Measurements from ENCODE around the gene POU2F1. TPM values are rescaled to one million over a fixed set of nuclear protein-coding genes. Genes with fewer than 3 reads are reported as not detected.

POU2F1 gene
- total and polyA plus RNA-seq, 2 donors (not counting 3 experiments of a cell fraction or from before 2014, with no cell fraction given) = 6.0 to 12.9 TPM

DNA sequence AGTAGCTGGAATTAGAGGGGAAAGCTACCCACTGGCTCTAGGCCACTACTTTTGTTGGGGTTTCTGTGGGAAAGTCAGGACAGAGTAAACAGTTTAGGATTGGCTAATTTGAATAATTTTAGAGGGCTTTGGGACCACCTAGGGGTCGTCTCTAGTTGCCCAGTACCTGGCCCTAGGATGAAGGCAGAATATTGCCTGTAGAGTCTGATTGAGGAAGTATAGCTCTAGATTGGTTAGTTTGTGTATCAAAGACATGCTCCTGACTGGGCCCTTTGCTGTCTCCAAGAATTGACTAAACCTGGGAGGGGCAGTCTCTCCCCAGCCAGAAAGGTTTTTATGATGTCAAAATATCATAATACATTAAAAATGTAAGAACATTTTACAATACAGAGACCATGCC is 142.0 kb downstream of the POU2F1 start:
- CTCF ChIA-PET = no interaction called here
- intact Hi-C loops (cut with micrococcal nuclease) = no loop called here
- H2AFZ ChIP-seq (ENCODE audit: low read depth, low read length) = no peak overlapping the region
- H3K4me3 ChIP-seq (replicated peaks in 1 of 3; ENCODE audit: insufficient read depth in 1 of 3, low read depth in 1 of 3, low read length in 3 of 3) = no peak overlapping the region
- POLR2A ChIA-PET = no interaction called here
- no peak for DNase-seq (ENCODE audit: low read depth, low spot score)
- no peak overlapping the region for H3K4me2 ChIP-seq (ENCODE audit: insufficient read depth, low read length)
- H3K79me2 ChIP-seq (ENCODE audit: control insufficient read depth, insufficient read depth, low read length) = peaks cover 5% of the 10 kb centered on the region
- no peaks in the 10 kb centered on the region for H3K36me3 ChIP-seq (ENCODE audit: control insufficient read depth in 2 of 2, extremely low read depth in 1 of 2, insufficient read depth in 2 of 2, low read length in 2 of 2)
- peaks cover 3% of the 10 kb centered on the region for H4K20me1 ChIP-seq (replicated peaks; ENCODE audit: control insufficient read depth, extremely low read depth, insufficient read depth, low read length)
- FAIRE-seq = no peak
- dilution Hi-C loops (cut with MboI; ENCODE audit: extremely low pct_ligation_motif_present, low sequenced_read_pairs) = no loop called here
- H3K9me1 ChIP-seq (replicated peaks; ENCODE audit: control insufficient read depth, extremely low read depth, insufficient read depth, low read length) = no peaks in the 10 kb centered on the region
- no peak overlapping the region for H3K27ac ChIP-seq (ENCODE audit: insufficient read depth, low read depth, low read length)
- no peaks in the 10 kb centered on the region for H3K27me3 ChIP-seq (ENCODE audit: control insufficient read depth in 2 of 2, insufficient read depth in 2 of 2, low read length in 2 of 2)
- no peak overlapping the region for H3K9ac ChIP-seq (replicated peaks; ENCODE audit: extremely low read depth, insufficient read depth, low read length)
- no TSS peak for BruUV-seq (replicated peaks)
- no peaks in the 10 kb centered on the region for H3K4me1 ChIP-seq (ENCODE audit: control insufficient read depth, extremely low read depth, insufficient read depth, low read length)
- H3K9me3 ChIP-seq (replicated peaks; ENCODE audit: control insufficient read depth, insufficient read depth, low read length) = no peaks in the 10 kb centered on the region
- no peak for TF ChIP-seq GATA2 (IDR thresholded peaks at IDR 0.05; ENCODE audit: insufficient read depth, insufficient read length, low read depth, low read length)
- no peak for TF ChIP-seq JUN (IDR thresholded peaks at IDR 0.05; ENCODE audit: borderline replicate concordance, insufficient read depth, insufficient read length, low read depth)
- TF ChIP-seq, protein P1, sequence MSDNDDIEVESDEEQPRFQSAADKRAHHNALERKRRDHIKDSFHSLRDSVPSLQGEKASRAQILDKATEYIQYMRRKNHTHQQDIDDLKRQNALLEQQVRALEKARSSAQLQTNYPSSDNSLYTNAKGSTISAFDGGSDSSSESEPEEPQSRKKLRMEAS (IDR thresholded peaks at IDR 0.05; ENCODE audit: insufficient read depth, insufficient read length) = no peak
- no peak for TF ChIP-seq MYC (IDR thresholded peaks at IDR 0.05; ENCODE audit: low read depth, low read length)
- TF ChIP-seq POLR2AphosphoS5 (IDR thresholded peaks at IDR 0.05; ENCODE audit: insufficient read depth, low read depth, low read length) = no peak
- no peak for TF ChIP-seq FOS (IDR thresholded peaks at IDR 0.05; ENCODE audit: borderline replicate concordance, insufficient read depth, low read length)
- no peak for TF ChIP-seq EZH2 (IDR thresholded peaks at IDR 0.05; ENCODE audit: borderline replicate concordance, low read depth, low read length, severe bottlenecking)
- TF ChIP-seq POLR2A (IDR thresholded peaks at IDR 0.05; ENCODE audit: low read depth, low read length) = no peak
- TF ChIP-seq, protein P2, sequence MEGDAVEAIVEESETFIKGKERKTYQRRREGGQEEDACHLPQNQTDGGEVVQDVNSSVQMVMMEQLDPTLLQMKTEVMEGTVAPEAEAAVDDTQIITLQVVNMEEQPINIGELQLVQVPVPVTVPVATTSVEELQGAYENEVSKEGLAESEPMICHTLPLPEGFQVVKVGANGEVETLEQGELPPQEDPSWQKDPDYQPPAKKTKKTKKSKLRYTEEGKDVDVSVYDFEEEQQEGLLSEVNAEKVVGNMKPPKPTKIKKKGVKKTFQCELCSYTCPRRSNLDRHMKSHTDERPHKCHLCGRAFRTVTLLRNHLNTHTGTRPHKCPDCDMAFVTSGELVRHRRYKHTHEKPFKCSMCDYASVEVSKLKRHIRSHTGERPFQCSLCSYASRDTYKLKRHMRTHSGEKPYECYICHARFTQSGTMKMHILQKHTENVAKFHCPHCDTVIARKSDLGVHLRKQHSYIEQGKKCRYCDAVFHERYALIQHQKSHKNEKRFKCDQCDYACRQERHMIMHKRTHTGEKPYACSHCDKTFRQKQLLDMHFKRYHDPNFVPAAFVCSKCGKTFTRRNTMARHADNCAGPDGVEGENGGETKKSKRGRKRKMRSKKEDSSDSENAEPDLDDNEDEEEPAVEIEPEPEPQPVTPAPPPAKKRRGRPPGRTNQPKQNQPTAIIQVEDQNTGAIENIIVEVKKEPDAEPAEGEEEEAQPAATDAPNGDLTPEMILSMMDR (IDR thresholded peaks at IDR 0.05; ENCODE audit: extremely low read depth in 1 of 2, insufficient read depth in 1 of 2, low read depth in 1 of 2, low read length in 2 of 2) = no peak
